Muscle layer of colon (tissue), 2 donors: ENCODE measurements around the gene CCDC15.

Experiments
- H3K27ac ChIP-seq: one replicate; pipeline ENCODE4 v1.7.0; 2013; ENCODE audit warnings: low read depth, mild to moderate bottlenecking, low read length, moderate library complexity
- H3K27me3 ChIP-seq, 2 donors: one replicate each; pipeline ENCODE4 v1.7.0; 2013; ENCODE audit warnings: low read length in 2 of 2, mild to moderate bottlenecking in 2 of 2; ENCODE audit not compliant: insufficient read depth in 2 of 2, control insufficient read depth in 1 of 2
- H3K36me3 ChIP-seq: one replicate; pipeline ENCODE4 v1.7.0; 2013; ENCODE audit warnings: mild to moderate bottlenecking, low read length; ENCODE audit not compliant: insufficient read depth
- H3K4me1 ChIP-seq: one replicate; pipeline ENCODE4 v1.7.0; 2013; ENCODE audit warnings: mild to moderate bottlenecking, low read length; ENCODE audit not compliant: insufficient read depth
- H3K4me3 ChIP-seq, 2 donors: one replicate each; pipeline ENCODE4 v1.7.0; 2013; ENCODE audit warnings: low read length in 2 of 2, low read depth in 1 of 2, mild to moderate bottlenecking in 1 of 2, moderate library complexity in 1 of 2
- H3K9ac ChIP-seq: one replicate; pipeline ENCODE4 v1.7.0; 2013; ENCODE audit warnings: low read length
- H3K9me3 ChIP-seq: one replicate; pipeline ENCODE4 v1.7.0; 2013; ENCODE audit warnings: mild to moderate bottlenecking, low read length
- donor health status: abdominal sarcoma.
- donor health status: Adenocarcinoma of cecum.

Gene CCDC15

DNA sequence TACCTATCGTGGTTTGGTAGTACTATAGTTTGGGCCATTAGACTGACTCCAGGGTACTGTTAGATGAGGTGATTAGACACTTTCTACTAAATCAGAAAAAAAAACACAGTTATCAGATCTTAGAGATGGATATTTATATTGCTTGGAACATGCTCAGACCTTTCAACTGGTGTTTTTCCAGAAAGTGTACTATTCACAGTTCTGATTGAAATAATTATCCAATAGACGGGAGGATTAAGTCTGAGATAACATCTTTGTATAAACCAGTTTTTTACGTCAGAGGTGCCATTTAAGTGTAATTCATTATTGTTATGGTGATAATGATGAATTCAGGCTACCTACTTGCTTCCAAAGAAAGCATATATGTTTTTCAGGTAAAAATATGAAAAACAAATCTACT is 22.5 kb downstream of the CCDC15 start:
- Histone ChIP-seq H3K4me1 (no peaks in the 10 kb centered on the region), H3K36me3 (no peaks in the 10 kb centered on the region), H3K9me3 (no peaks in the 10 kb centered on the region), H3K27ac (no peak overlapping the region), H3K4me3 (no peak overlapping the region), H3K9ac (no peak overlapping the region), H3K27me3 (no peaks in the 10 kb centered on the region)

- H3K9ac ChIP-seq, result no peak overlapping the region
- H3K4me1 ChIP-seq, result no peaks in the 10 kb centered on the region
- no peaks in the 10 kb centered on the region for H3K27me3 ChIP-seq
- H3K27ac ChIP-seq, result no peak overlapping the region
- H3K9me3 ChIP-seq, result no peaks in the 10 kb centered on the region
- no peak overlapping the region for H3K4me3 ChIP-seq
- no peaks in the 10 kb centered on the region for H3K36me3 ChIP-seq
Measured at GRCh38 chr11:124977006-124977405, 23.0 kb downstream of the CCDC15 start.

GRCh38 chr11:124978316-124978715 is 24.3 kb downstream of the CCDC15 start:
- H3K27ac ChIP-seq, result no peak overlapping the region
- H3K27me3 ChIP-seq, result no peaks in the 10 kb centered on the region
- H3K4me3 ChIP-seq, result no peak overlapping the region
- H3K4me1 ChIP-seq, result no peaks in the 10 kb centered on the region
- no peaks in the 10 kb centered on the region for H3K9me3 ChIP-seq
- no peaks in the 10 kb centered on the region for H3K36me3 ChIP-seq
- no peak overlapping the region for H3K9ac ChIP-seq

DNA sequence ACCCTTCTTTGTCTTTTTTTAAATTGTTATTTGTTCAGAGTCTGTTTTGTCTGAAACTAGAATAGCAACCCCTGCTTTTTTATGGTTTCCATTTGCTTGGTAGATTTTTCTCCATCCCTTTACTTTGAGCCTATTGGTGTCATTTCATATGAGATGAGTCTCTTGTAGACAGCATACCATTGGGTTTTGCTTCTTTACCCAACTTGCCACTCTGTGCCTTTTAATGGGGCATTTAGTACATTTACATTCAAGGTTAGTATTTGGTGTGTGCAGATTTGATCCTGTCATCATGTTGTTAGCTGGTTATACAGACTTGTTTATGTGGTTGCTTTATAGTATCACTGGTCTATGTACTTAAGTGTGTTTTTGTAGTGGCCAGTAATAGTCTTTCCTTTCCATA is 28.0 kb downstream of the CCDC15 start:
- H3K27me3 ChIP-seq, result no peaks in the 10 kb centered on the region
- no peak overlapping the region for H3K9ac ChIP-seq
- H3K4me3 ChIP-seq, result no peak overlapping the region
- no peaks in the 10 kb centered on the region for H3K4me1 ChIP-seq
- no peaks in the 10 kb centered on the region for H3K9me3 ChIP-seq
- H3K36me3 ChIP-seq, result no peaks in the 10 kb centered on the region
- H3K27ac ChIP-seq, result no peak overlapping the region

GRCh38 chr11:124983674-124984511 is 29.9 kb downstream of the CCDC15 start:
- H3K4me1 ChIP-seq, result no peaks in the 10 kb centered on the region
- H3K36me3 ChIP-seq, result no peaks in the 10 kb centered on the region
- no peak overlapping the region for H3K9ac ChIP-seq
- H3K9me3 ChIP-seq, result no peaks in the 10 kb centered on the region
- H3K27ac ChIP-seq, result no peak overlapping the region
- no peaks in the 10 kb centered on the region for H3K27me3 ChIP-seq
- no peak overlapping the region for H3K4me3 ChIP-seq

GRCh38 chr11:124984512-124984854 is 30.5 kb downstream of the CCDC15 start:
- Histone ChIP-seq H3K27me3 (no peaks in the 10 kb centered on the region), H3K9ac (no peak overlapping the region), H3K27ac (no peak overlapping the region), H3K36me3 (no peaks in the 10 kb centered on the region), H3K4me1 (no peaks in the 10 kb centered on the region), H3K4me3 (no peak overlapping the region), H3K9me3 (no peaks in the 10 kb centered on the region)

GRCh38 chr11:124987096-124987495 is 33.1 kb downstream of the CCDC15 start:
- Histone ChIP-seq H3K27ac (no peak overlapping the region), H3K9me3 (no peaks in the 10 kb centered on the region)

DNA sequence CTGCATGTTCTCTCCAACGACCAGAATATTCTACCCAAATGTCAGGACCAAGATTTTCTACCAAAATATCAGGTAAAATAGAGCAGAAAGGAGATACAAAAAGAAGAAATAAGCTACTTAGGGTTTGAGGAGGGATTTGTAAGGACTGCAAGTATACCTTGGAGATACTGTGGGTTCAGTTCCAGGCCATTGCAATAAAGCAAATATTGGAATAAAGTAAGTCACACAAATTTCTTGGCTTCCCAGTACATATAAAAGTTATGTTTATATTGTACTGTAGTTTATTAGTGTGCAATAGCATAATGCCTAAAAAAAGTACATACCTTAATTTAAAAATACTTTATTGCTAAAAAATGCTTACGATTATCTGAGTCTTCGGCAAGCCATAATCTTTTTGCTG is 34.1 kb downstream of the CCDC15 start:
- no peaks in the 10 kb centered on the region for H3K4me1 ChIP-seq
- H3K36me3 ChIP-seq, result no peaks in the 10 kb centered on the region
- no peaks in the 10 kb centered on the region for H3K9me3 ChIP-seq
- H3K4me3 ChIP-seq, result no peak overlapping the region
- H3K9ac ChIP-seq, result no peak overlapping the region
- no peaks in the 10 kb centered on the region for H3K27me3 ChIP-seq
- H3K27ac ChIP-seq, result no peak overlapping the region

More at GRCh38 chr11:124987096-124987495, 33.1 kb downstream of the CCDC15 start:
- Histone ChIP-seq H3K9ac (no peak overlapping the region), H3K4me3 (no peak overlapping the region), H3K4me1 (no peaks in the 10 kb centered on the region), H3K36me3 (no peaks in the 10 kb centered on the region), H3K27me3 (no peaks in the 10 kb centered on the region)

- H3K27me3 ChIP-seq, result no peaks in the 10 kb centered on the region
- no peak overlapping the region for H3K4me3 ChIP-seq
- no peaks in the 10 kb centered on the region for H3K4me1 ChIP-seq
- no peak overlapping the region for H3K9ac ChIP-seq
- no peak overlapping the region for H3K27ac ChIP-seq
- H3K36me3 ChIP-seq, result no peaks in the 10 kb centered on the region
- no peaks in the 10 kb centered on the region for H3K9me3 ChIP-seq
Measured at GRCh38 chr11:125001079-125001778, 47.2 kb downstream of the CCDC15 start.

- Histone ChIP-seq H3K36me3 (no peaks in the 10 kb centered on the region), H3K27me3 (no peaks in the 10 kb centered on the region), H3K4me3 (no peak overlapping the region), H3K27ac (no peak overlapping the region), H3K9me3 (no peaks in the 10 kb centered on the region), H3K4me1 (no peaks in the 10 kb centered on the region), H3K9ac (no peak overlapping the region)
Measured at GRCh38 chr11:125001849-125002248, 47.8 kb downstream of the CCDC15 start.

- no peaks in the 10 kb centered on the region for H3K9me3 ChIP-seq
- no peaks in the 10 kb centered on the region for H3K36me3 ChIP-seq
- no peak overlapping the region for H3K27ac ChIP-seq
- H3K4me3 ChIP-seq, result no peak overlapping the region
- no peaks in the 10 kb centered on the region for H3K27me3 ChIP-seq
- H3K9ac ChIP-seq, result no peak overlapping the region
- no peaks in the 10 kb centered on the region for H3K4me1 ChIP-seq
Measured at GRCh38 chr11:125005491-125005890, 51.5 kb downstream of the CCDC15 start.

- H3K4me3 ChIP-seq, result no peak overlapping the region
- no peaks in the 10 kb centered on the region for H3K4me1 ChIP-seq
- no peaks in the 10 kb centered on the region for H3K9me3 ChIP-seq
- no peak overlapping the region for H3K27ac ChIP-seq
- no peaks in the 10 kb centered on the region for H3K36me3 ChIP-seq
- no peak overlapping the region for H3K9ac ChIP-seq
- no peaks in the 10 kb centered on the region for H3K27me3 ChIP-seq
Measured at GRCh38 chr11:125016413-125016812, 62.4 kb downstream of the CCDC15 start.
